Medulla oblongata (tissue), 1 donor: ENCODE data around the gene SYNE3.
A peak's percentile ranks its signal among the peaks of the same experiment; 100 is the strongest.

Source experiments
- DNase-seq: peaks from one replicate; pipeline ENCODE4 v3.0.0-alpha.2; 2015; ENCODE audit errors: extremely low spot score

Gene SYNE3

GRCh38 chr14:95504135-95505029 is 12.1 kb downstream of the SYNE3 start:
- DNase-seq, result no peak

- no peak for DNase-seq
Observed at GRCh38 chr14:95503365-95504134, 12.9 kb downstream of the SYNE3 start.

- DNase-seq, result no peak
Observed at GRCh38 chr14:95502381-95502950, 14.0 kb downstream of the SYNE3 start.

GRCh38 chr14:95500772-95501401 is 15.6 kb downstream of the SYNE3 start:
- peak; percentile 75 for DNase-seq

GRCh38 chr14:95500201-95500681 is 16.2 kb downstream of the SYNE3 start:
- DNase-seq, result peak; percentile 90

GRCh38 chr14:95499354-95499750 is 17.1 kb downstream of the SYNE3 start:
- DNase-seq, result no peak

- peak; percentile 94 for DNase-seq
Observed at GRCh38 chr14:95498622-95499353, 17.7 kb downstream of the SYNE3 start.

- DNase-seq, result peak; percentile 37
Observed at GRCh38 chr14:95497561-95498011, 18.9 kb downstream of the SYNE3 start.

GRCh38 chr14:95496690-95497259 is 19.7 kb downstream of the SYNE3 start:
- peak; percentile 55 for DNase-seq

GRCh38 chr14:95496111-95496681 is 20.3 kb downstream of the SYNE3 start:
- peak; percentile 28 for DNase-seq

GRCh38 chr14:95495538-95496025 is 20.9 kb downstream of the SYNE3 start:
- peak; percentile 63 for DNase-seq

- DNase-seq, result peak; percentile 58
Observed at GRCh38 chr14:95495076-95495475, 21.4 kb downstream of the SYNE3 start.

- DNase-seq, result no peak
Observed at GRCh38 chr14:95494456-95494855, 22.0 kb downstream of the SYNE3 start.

- DNase-seq, result no peak
Observed at GRCh38 chr14:95493976-95494375, 22.5 kb downstream of the SYNE3 start.

- no peak for DNase-seq
Observed at GRCh38 chr14:95493503-95493902, 22.9 kb downstream of the SYNE3 start.

GRCh38 chr14:95491936-95492608 is 24.4 kb downstream of the SYNE3 start:
- no peak for DNase-seq

- peak; percentile 60 for DNase-seq
Observed at GRCh38 chr14:95490727-95491451, 25.6 kb downstream of the SYNE3 start.

- no peak for DNase-seq
Observed at GRCh38 chr14:95490138-95490509, 26.3 kb downstream of the SYNE3 start.
